Pancreas (tissue), 10 donors: ENCODE data around the gene CXCL3. TPM values are rescaled to one million over a fixed set of nuclear protein-coding genes. Genes with fewer than 3 reads are reported as not detected.
A peak's percentile ranks its signal among the peaks of the same experiment; 100 is the strongest.

Source experiments
- ATAC-seq, 4 donors: fragments of 200-7000 bp; cut with Tn5 transposase; one replicate each; pipeline versions ENCODE4 v1.8.0 to v1.9.1; 2020; ENCODE audit warnings: mild to moderate bottlenecking in 4 of 4, moderate library complexity in 4 of 4
- DNase-seq, 6 donors: peaks; one replicate each; pipeline ENCODE4 v3.0.0-alpha.2; 2020
- FAIRE-seq: peaks from 2 replicates; lab custom pipeline; 2012; peaks lifted over from hg19 to GRCh38; lab: Jason Lieb, UNC
- H3K27ac ChIP-seq, 4 donors: fragments of 200-600 bp; sonication (generic); 1 replicate in 3 of 4; 2 replicates in 1 of 4; pipeline versions ENCODE4 v1.5.0 to v1.8.0; 2020
- H3K27me3 ChIP-seq, 4 donors: fragments of 200-600 bp; one replicate each; pipeline ENCODE4 v1.8.0; 2021
- H3K36me3 ChIP-seq, 3 donors: fragments of 200-600 bp; sonication (generic) in 1 of 3; one replicate each; pipeline versions ENCODE4 v1.5.0 to v1.8.0; 2020 to 2021
- H3K4me1 ChIP-seq, 3 donors: fragments of 200-600 bp; one replicate each; pipeline ENCODE4 v1.8.0; 2021
- H3K4me3 ChIP-seq, 4 donors: fragments of 200-600 bp; sonication (generic) in 2 of 4; one replicate each; pipeline versions ENCODE4 v1.5.0 to v1.8.0; 2020 to 2021
- H3K9me3 ChIP-seq, 4 donors: fragments of 200-600 bp; one replicate each; pipeline ENCODE4 v1.8.0; 2021
- CTCF ChIP-seq, 4 donors: fragments of 200-600 bp; sonication (generic) in 3 of 4; IDR thresholded peaks; one replicate each; pipeline versions ENCODE4 v1.5.0 to v1.8.0; 2021; ENCODE audit warnings: antibody characterized with exemption in 4 of 4
- WGBS, 2 donors: extraction: QIAGEN DNeasy Blood & Tissue Kit; methylation state at CpG; one replicate each; pipeline ENCODE4 v1.1.7; 2013; 5-methylcytosine and 5-hydroxymethylcytosine counted together
- intact Hi-C, 3 donors: fragments of 100-400 bp; cut with DNase I; formaldehyde crosslinking; loops; one replicate each; pipeline versions ENCODE4 v1.11.1 to v1.14.2; 2022
- polyA plus RNA-seq, 2 donors: library from polyadenylated mRNA; stranded (reverse); fragments of 200-250 nt; gene quantifications; one replicate each; pipeline ENCODE4 v1.2.3, GENCODE V29; 2013
- total RNA-seq, 6 donors: library from RNA; stranded (reverse); fragmentation: NEBNext Ultra II Directional in 4 of 6; extraction: Animal tissue kit (Norgen Biotek cat#: 25700) in 4 of 6; gene quantifications; one replicate each; pipeline versions ENCODE4 v1.2.1 to v1.2.4, GENCODE V29; 2021 to 2023
- donor health status: healthy with polysubstance abuse.
- donor health status: DM: no; HTN: no; CAD: no; lungs with moderate emphysema.
- donor health status: DM: no; HTN: no; CAD: no.
- donor health status: control.
- donor health status: control.
- donor health status: Bipolar disorder and iron deficiency.
- donor health status: DM: yes; HTN: yes; CAD: no.
- donor health status: DM: no; HTN: no; CAD: no.
- donor health status: DM: no; HTN: no; CAD: no.
- donor health status: DM: yes; HTN: yes; CAD: no.

Gene CXCL3
- total and polyA plus RNA-seq, 8 donors = 0.60 to 7.3 (median 2.0) TPM

DNA sequence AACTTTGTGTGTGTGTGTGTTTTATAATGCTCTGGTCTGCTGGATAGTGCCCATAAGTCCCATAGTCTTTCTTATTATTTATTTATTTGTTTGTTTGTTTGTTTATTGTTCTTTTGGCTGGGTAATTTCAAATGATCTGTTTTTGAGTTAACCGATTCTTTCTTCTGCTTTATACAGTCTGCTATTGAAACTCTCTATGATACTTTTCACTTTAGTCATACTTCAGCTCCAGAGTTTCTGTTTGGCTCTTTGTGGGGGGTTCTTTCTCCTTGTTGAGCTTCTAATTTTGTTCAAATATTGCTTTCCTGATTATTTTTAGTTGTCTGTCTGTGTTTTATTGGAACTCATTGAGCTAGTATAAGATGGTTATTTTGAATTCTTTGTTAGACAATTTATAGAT, 10.0 kb downstream of the CXCL3 start:
- no peak overlapping the region for H3K4me3 ChIP-seq
- DNase-seq = no peak
- intact Hi-C loops = no loop called here
- H3K9me3 ChIP-seq = no peaks in the 10 kb centered on the region
- TF ChIP-seq CTCF (IDR thresholded peaks at IDR 0.05) = no peak
- H3K36me3 ChIP-seq = no peaks in the 10 kb centered on the region
- 0 to 46% methylated on average over 1 of the region's 1 CpG for WGBS, 2 donors
- no peak overlapping the region for H3K27ac ChIP-seq
- no peaks in the 10 kb centered on the region for H3K27me3 ChIP-seq
- no peak for FAIRE-seq
- H3K4me1 ChIP-seq = peaks cover 0 to 4% (median 0%) of the 10 kb centered on the region in 3 donors
- no peak for ATAC-seq

GRCh38 chr4:74023709-74024108, 14.8 kb downstream of the CXCL3 start:
- no peak overlapping the region for H3K4me3 ChIP-seq
- no peaks in the 10 kb centered on the region for H3K27me3 ChIP-seq
- DNase-seq (no peak), FAIRE-seq (no peak), ATAC-seq (peak in 3 of 4 donors; percentile 32 to 62 (median 48))
- 67 to 71% methylated on average over 2 of the region's 2 CpGs for WGBS, 2 donors
- intact Hi-C loops = no loop called here
- peaks cover 0 to 4% (median 0%) of the 10 kb centered on the region in 3 donors for H3K4me1 ChIP-seq
- no peaks in the 10 kb centered on the region for H3K36me3 ChIP-seq
- no peaks in the 10 kb centered on the region for H3K9me3 ChIP-seq
- no peak for TF ChIP-seq CTCF (IDR thresholded peaks at IDR 0.05)
- H3K27ac ChIP-seq = no peak overlapping the region

GRCh38 chr4:74021601-74022000, 16.9 kb downstream of the CXCL3 start:
- ATAC-seq = peak in 1 of 4 donors; percentile 43

GRCh38 chr4:74018771-74019170, 19.7 kb downstream of the CXCL3 start:
- Histone ChIP-seq H3K4me3 (no peak overlapping the region), H3K27me3 (no peaks in the 10 kb centered on the region), H3K27ac (no peak overlapping the region), H3K9me3 (no peaks in the 10 kb centered on the region), H3K36me3 (no peaks in the 10 kb centered on the region), H3K4me1 (peaks cover 0 to under 1% (median 0%) of the 10 kb centered on the region in 3 donors)
- 70 to 78% methylated on average over 3 of the region's 3 CpGs for WGBS, 2 donors
- TF ChIP-seq CTCF (IDR thresholded peaks at IDR 0.05) = no peak
- FAIRE-seq = no peak
- intact Hi-C loops = no loop called here
- ATAC-seq = peak in 1 of 4 donors; percentile 37
- DNase-seq = no peak

More at GRCh38 chr4:74021601-74022000, 16.9 kb downstream of the CXCL3 start:
- Histone ChIP-seq H3K27me3 (no peaks in the 10 kb centered on the region), H3K27ac (no peak overlapping the region), H3K9me3 (no peaks in the 10 kb centered on the region), H3K36me3 (no peaks in the 10 kb centered on the region), H3K4me1 (peaks cover 0 to 4% (median 0%) of the 10 kb centered on the region in 3 donors), H3K4me3 (no peak overlapping the region)
- DNase-seq (no peak), FAIRE-seq (no peak)
- 53 to 63% methylated on average over 2 of the region's 2 CpGs for WGBS, 2 donors
- intact Hi-C loops = no loop called here
- TF ChIP-seq CTCF (IDR thresholded peaks at IDR 0.05) = no peak

- no peak overlapping the region for H3K27ac ChIP-seq
- FAIRE-seq (no peak), ATAC-seq (peak in 1 of 4 donors; percentile 40)
Observed at GRCh38 chr4:74018116-74018515, 20.4 kb downstream of the CXCL3 start.

More at GRCh38 chr4:74018116-74018515, 20.4 kb downstream of the CXCL3 start:
- no peaks in the 10 kb centered on the region for H3K27me3 ChIP-seq
- no peak overlapping the region for H3K4me3 ChIP-seq
- no peaks in the 10 kb centered on the region for H3K4me1 ChIP-seq
- DNase-seq = no peak
- H3K36me3 ChIP-seq = no peaks in the 10 kb centered on the region
- intact Hi-C loops = no loop called here
- TF ChIP-seq CTCF (IDR thresholded peaks at IDR 0.05) = no peak
- no peaks in the 10 kb centered on the region for H3K9me3 ChIP-seq
